Ovary (tissue), 10 donors: ENCODE measurements around the gene KRTAP24-1. TPM values are rescaled to one million over a fixed set of nuclear protein-coding genes. Genes with fewer than 3 reads are reported as not detected.

Experiments
- DNase-seq, 5 donors: peaks; one replicate each; pipeline ENCODE4 v3.0.0-alpha.2; 2019 to 2020
- H3K27ac ChIP-seq, 2 donors: fragments of 200-600 bp; one replicate each; pipeline versions ENCODE4 v1.5.1 to v1.8.0; 2019 to 2022
- H3K27me3 ChIP-seq: fragments of 200-600 bp; one replicate; pipeline ENCODE4 v1.8.0; 2022
- H3K36me3 ChIP-seq: fragments of 200-600 bp; sonication (generic); one replicate; pipeline ENCODE4 v1.5.1; 2019
- H3K4me1 ChIP-seq: one replicate; pipeline ENCODE4 v1.8.1; 2013; ENCODE audit warnings: mild to moderate bottlenecking, moderate library complexity; ENCODE audit not compliant: insufficient read depth
- H3K4me3 ChIP-seq: fragments of 200-600 bp; sonication (generic); one replicate; pipeline ENCODE4 v1.5.1; 2017
- H3K9me3 ChIP-seq, 2 donors: fragments of 200-600 bp in 1 of 2; sonication (generic) in 1 of 2; one replicate each; pipeline versions ENCODE4 v1.5.1 to v1.8.1; 2013 to 2019; ENCODE audit warnings: mild to moderate bottlenecking in 1 of 2, moderate library complexity in 1 of 2
- EP300 ChIP-seq: sonication (generic); formaldehyde crosslinking; IDR thresholded peaks from one replicate; pipeline ENCODE4 v1.6.1; 2017; ENCODE audit warnings: antibody characterized with exemption
- POLR2A ChIP-seq: fragments of 450-650 bp; IDR thresholded peaks from one replicate; pipeline ENCODE4 v1.6.1; 2017; ENCODE audit warnings: antibody characterized with exemption, mild to moderate bottlenecking, moderate library complexity
- WGBS, 3 donors: extraction: QIAGEN DNeasy Blood & Tissue Kit in 1 of 3; methylation state at CpG; one replicate each; pipeline versions ENCODE4 v1.1.5 to v1.1.7; 2013 to 2017; 5-methylcytosine and 5-hydroxymethylcytosine counted together
- intact Hi-C, 4 donors: fragments of 100-400 bp; cut with DNase I; formaldehyde crosslinking; loops; one replicate each; pipeline versions ENCODE4 v1.11.0 to v1.15.1; 2022 to 2023
- long read RNA-seq, 3 donors: library from polyadenylated mRNA in 2 of 3; unstranded in 2 of 3; transcript quantifications; one replicate each; pipeline ENCODE4 v2.0.0 and lab custom pipeline, GENCODE V29; 2021 to 2026
- polyA plus RNA-seq, 2 donors: library from polyadenylated mRNA; stranded (reverse); fragments of 200-250 nt in 1 of 2; fragments of 350-450 nt in 1 of 2; fragmentation: Illumina TruSeq in 1 of 2; extraction: RNeasy Lipid Tissue Mini Kit (QIAGEN cat#74804) in 1 of 2; gene quantifications; one replicate each; pipeline ENCODE4 v1.2.3, GENCODE V29; 2013 to 2014
- total RNA-seq, 7 donors: library from RNA; depleted of rRNA in 2 of 7; stranded (reverse); fragments of >200 nt in 2 of 7; fragmentation: NEBNext Ultra II Directional in 3 of 7; extraction: Animal tissue kit (Norgen Biotek cat#: 25700) in 3 of 7; gene quantifications; one replicate each; pipeline versions ENCODE4 v1.1.0 to v1.2.4, GENCODE V29; 2016 to 2023
- TF ChIP-seq, protein P1 (sequence below), 3 donors: fragments of 450-650 bp in 2 of 3; fragments of 200-600 bp in 1 of 3; IDR thresholded peaks; one replicate each; pipeline versions ENCODE4 v1.5.1 to v1.8.0; 2016 to 2022; ENCODE audit warnings: antibody characterized with exemption in 3 of 3, mild to moderate bottlenecking in 1 of 3
- donor health status: DM: no; HTN: no; CAD: no; lungs with moderate emphysema.
- donor health status: DM: no; HTN: no; CAD: no.
- donor health status: Bipolar disorder and iron deficiency.
- donor health status: DM: yes; HTN: yes; CAD: no.
- donor health status: DM: no; HTN: no; CAD: no.
- donor health status: DM: yes; HTN: yes; CAD: no.

KRTAP24-1 gene
- not detected for total RNA-seq
- not detected for polyA plus RNA-seq
- long read RNA-seq, donor 1 = 0 reads
- long read RNA-seq, donor 2 = 0 reads
- long read RNA-seq, donor 3 = 0 reads

DNA sequence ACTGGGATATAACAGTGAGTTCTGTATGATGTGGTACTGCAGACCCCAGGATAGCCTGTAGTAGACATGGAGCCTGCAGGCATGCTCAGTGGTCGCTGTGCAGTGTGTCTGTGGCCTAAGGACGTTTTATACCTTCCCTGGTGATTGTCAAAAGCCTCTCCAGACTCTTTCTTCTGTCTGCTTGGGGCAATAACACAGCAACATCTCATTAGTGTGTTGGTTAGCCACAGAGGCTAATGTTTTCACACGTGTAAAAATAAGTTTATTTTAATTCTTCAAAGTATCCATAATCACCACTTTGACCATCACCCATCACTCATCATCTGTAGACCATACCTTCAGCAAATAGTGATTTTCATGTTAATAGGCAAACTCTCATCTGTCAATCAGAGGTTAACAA, at the start of gene KRTAP24-1:
KRTAP24-1 (minus strand) TSS at position 101 of the 400 bp plus-strand sequence; CDS start at position 83, 18 bp downstream.
- 54 to 61% (median 55%) methylated on average over 3 of the region's 3 CpGs for whole genome bisulfite sequencing, 3 donors
- Histone ChIP-seq H3K9me3 (no peaks in the 10 kb centered on the region), H3K27ac (no peak within 1 kb of the TSS), H3K4me1 (no peaks in the 10 kb centered on the region), H3K4me3 (no peak within 1 kb of the TSS), H3K27me3 (no peaks in the 10 kb centered on the region), H3K36me3 (no peaks in the 10 kb centered on the region)
- intact Hi-C loops = no loop called here
- DNase-seq = no peak
- TF ChIP-seq EP300 (no peak), POLR2A (no peak)
- TF ChIP-seq, protein P1, sequence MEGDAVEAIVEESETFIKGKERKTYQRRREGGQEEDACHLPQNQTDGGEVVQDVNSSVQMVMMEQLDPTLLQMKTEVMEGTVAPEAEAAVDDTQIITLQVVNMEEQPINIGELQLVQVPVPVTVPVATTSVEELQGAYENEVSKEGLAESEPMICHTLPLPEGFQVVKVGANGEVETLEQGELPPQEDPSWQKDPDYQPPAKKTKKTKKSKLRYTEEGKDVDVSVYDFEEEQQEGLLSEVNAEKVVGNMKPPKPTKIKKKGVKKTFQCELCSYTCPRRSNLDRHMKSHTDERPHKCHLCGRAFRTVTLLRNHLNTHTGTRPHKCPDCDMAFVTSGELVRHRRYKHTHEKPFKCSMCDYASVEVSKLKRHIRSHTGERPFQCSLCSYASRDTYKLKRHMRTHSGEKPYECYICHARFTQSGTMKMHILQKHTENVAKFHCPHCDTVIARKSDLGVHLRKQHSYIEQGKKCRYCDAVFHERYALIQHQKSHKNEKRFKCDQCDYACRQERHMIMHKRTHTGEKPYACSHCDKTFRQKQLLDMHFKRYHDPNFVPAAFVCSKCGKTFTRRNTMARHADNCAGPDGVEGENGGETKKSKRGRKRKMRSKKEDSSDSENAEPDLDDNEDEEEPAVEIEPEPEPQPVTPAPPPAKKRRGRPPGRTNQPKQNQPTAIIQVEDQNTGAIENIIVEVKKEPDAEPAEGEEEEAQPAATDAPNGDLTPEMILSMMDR (IDR thresholded peaks at IDR 0.05) = no peak

- H3K27ac ChIP-seq = no peak overlapping the region
- no peaks in the 10 kb centered on the region for H3K9me3 ChIP-seq
- no peaks in the 10 kb centered on the region for H3K27me3 ChIP-seq
- 79 to 91% (median 87%) methylated on average over 4 of the region's 4 CpGs for WGBS, 3 donors
- TF ChIP-seq, protein P1 (IDR thresholded peaks at IDR 0.05) = no peak
- TF ChIP-seq POLR2A = no peak
- TF ChIP-seq EP300 = no peak
- no peak overlapping the region for H3K4me3 ChIP-seq
- no peaks in the 10 kb centered on the region for H3K4me1 ChIP-seq
- intact Hi-C loops = no loop called here
- no peak for DNase-seq
- H3K36me3 ChIP-seq = no peaks in the 10 kb centered on the region
Observed at GRCh38 chr21:30329203-30329875, 46.6 kb upstream of the KRTAP24-1 start.

DNA sequence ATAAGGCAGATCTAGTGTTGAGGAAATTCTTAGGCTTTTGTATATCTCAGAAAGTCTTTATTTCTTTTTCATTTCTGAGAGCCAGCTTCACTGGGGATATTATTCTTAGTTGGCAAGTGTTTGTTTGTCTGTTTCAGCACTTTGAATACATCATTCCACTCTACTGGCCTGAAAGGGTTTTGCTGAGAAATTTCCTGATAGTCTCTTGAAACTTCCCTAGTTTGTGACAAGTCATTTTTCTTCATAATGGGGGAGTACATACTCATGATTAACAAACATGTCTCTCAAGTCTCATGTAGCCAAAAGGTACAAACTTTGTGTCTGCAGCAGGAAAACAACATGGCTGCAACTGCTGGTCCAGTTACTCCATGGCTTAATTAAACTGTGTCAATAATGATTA, 43.6 kb upstream of the KRTAP24-1 start:
- Histone ChIP-seq H3K4me1 (no peaks in the 10 kb centered on the region), H3K4me3 (no peak overlapping the region), H3K27ac (no peak overlapping the region), H3K9me3 (no peaks in the 10 kb centered on the region), H3K36me3 (no peaks in the 10 kb centered on the region), H3K27me3 (no peaks in the 10 kb centered on the region)
- DNase-seq = no peak
- TF ChIP-seq EP300 (no peak), POLR2A (no peak)
- TF ChIP-seq, protein P1 (IDR thresholded peaks at IDR 0.05) = no peak
- intact Hi-C loops = no loop called here

DNA sequence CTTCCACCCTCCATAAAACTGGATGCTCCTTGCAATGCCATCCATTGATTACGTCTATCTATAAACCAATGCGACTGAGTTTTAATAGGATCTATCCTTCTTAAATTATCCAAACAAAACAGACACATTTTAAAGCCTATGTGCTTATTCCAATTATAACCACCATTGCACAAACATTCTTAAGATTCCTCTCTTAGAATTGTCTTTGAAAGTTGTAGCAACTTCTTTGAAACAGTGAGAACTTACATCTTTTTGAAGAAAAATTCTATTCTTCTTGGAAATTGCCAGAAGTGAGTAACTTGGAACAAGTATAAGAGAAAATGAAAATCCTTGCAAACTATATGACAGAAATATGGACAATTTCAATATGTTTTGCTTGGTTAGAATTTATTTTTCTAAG, 37.5 kb upstream of the KRTAP24-1 start, which contains the start of gene KRTAP26-1:
KRTAP26-1 (minus strand) TSS at position 101 of the 400 bp plus-strand sequence. CDS start 280 bp downstream, outside the sequence.
- Histone ChIP-seq H3K9me3 (no peaks in the 10 kb centered on the region), H3K4me1 (no peaks in the 10 kb centered on the region), H3K27ac (no peak within 1 kb of the TSS), H3K36me3 (no peaks in the 10 kb centered on the region), H3K4me3 (no peak within 1 kb of the TSS), H3K27me3 (no peaks in the 10 kb centered on the region)
- no peak for DNase-seq
- intact Hi-C loops = no loop called here
- WGBS, 3 donors = 81 to 89% (median 82%) methylated on average over 2 of the region's 2 CpGs
- TF ChIP-seq EP300 (no peak), POLR2A (no peak)
- TF ChIP-seq, protein P1 (IDR thresholded peaks at IDR 0.05) = no peak
